OCI-LY1 (cell line): Measurements from ENCODE around the gene MRPL1.

Experiments used
- EZH2 ChIP-seq: fragments of 200-600 bp; sonication (generic), shearing (Covaris generic); IDR thresholded peaks from 2 replicates; pipeline ENCODE4 v1.8.0; 2017; ENCODE audit warnings: borderline replicate concordance, mixed run types, mild to moderate bottlenecking, antibody characterized with exemption, low read length, moderate library complexity, mixed read lengths
- TF ChIP-seq, protein P1 (sequence below): fragments of 200-600 bp; sonication (generic), shearing (Covaris generic); IDR thresholded peaks from 2 replicates; pipeline ENCODE4 v1.5.1; 2017; ENCODE audit warnings: mild to moderate bottlenecking, antibody characterized with exemption, low read length, moderate library complexity, mixed read lengths

GRCh38 chr4:77826275-77826674 is 36.4 kb upstream of the MRPL1 start:
- TF ChIP-seq, protein P1, sequence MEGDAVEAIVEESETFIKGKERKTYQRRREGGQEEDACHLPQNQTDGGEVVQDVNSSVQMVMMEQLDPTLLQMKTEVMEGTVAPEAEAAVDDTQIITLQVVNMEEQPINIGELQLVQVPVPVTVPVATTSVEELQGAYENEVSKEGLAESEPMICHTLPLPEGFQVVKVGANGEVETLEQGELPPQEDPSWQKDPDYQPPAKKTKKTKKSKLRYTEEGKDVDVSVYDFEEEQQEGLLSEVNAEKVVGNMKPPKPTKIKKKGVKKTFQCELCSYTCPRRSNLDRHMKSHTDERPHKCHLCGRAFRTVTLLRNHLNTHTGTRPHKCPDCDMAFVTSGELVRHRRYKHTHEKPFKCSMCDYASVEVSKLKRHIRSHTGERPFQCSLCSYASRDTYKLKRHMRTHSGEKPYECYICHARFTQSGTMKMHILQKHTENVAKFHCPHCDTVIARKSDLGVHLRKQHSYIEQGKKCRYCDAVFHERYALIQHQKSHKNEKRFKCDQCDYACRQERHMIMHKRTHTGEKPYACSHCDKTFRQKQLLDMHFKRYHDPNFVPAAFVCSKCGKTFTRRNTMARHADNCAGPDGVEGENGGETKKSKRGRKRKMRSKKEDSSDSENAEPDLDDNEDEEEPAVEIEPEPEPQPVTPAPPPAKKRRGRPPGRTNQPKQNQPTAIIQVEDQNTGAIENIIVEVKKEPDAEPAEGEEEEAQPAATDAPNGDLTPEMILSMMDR: no peak
- TF ChIP-seq EZH2: no peak
